HEK293 (cell line): Measurements from ENCODE around the gene PIK3C2G.

Source experiments
- TF ChIP-seq, protein P1 (sequence below): fragments of 450-650 bp; formaldehyde crosslinking; IDR thresholded peaks from 2 replicates; pipeline ENCODE4 v1.5.1; 2016; ENCODE audit warnings: missing biosample characterization, missing genetic modification characterization
- TF ChIP-seq, protein P2 (sequence below): fragments of 450-650 bp; formaldehyde crosslinking; optimal IDR thresholded peaks from 2 replicates; pipeline ENCODE3; 2016; ENCODE audit warnings: missing biosample characterization, mild to moderate bottlenecking, missing genetic modification characterization
- TF ChIP-seq, protein P3 (sequence below): fragments of 450-650 bp; formaldehyde crosslinking; IDR thresholded peaks from 2 replicates; pipeline ENCODE4 v1.5.1; 2016; ENCODE audit warnings: missing biosample characterization, missing genetic modification characterization
- TF ChIP-seq, protein P4 (sequence below): fragments of 450-650 bp; formaldehyde crosslinking; IDR thresholded peaks from 2 replicates; pipeline ENCODE4 v1.5.1; 2016; ENCODE audit warnings: missing biosample characterization, missing genetic modification characterization

DNA sequence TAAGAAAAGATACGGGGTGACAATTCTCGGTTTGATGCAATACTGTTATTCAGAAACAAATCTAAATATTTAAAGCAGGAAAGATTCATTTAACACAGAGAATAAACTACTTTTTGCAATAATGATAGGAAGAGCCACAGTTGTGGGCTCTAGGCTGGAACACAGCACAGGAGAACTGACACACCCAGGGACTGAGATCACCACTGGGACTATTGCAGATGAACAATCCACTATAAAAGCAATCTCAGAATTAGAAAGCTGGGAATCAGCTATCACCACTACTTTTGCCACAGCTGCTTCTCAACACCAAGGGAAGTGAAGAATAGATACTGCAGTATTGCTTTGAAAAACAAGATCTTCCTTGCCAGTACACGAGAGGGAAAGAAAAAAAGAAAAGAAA is 4.1 kb upstream of the PIK3C2G start:
- TF ChIP-seq, protein P1, sequence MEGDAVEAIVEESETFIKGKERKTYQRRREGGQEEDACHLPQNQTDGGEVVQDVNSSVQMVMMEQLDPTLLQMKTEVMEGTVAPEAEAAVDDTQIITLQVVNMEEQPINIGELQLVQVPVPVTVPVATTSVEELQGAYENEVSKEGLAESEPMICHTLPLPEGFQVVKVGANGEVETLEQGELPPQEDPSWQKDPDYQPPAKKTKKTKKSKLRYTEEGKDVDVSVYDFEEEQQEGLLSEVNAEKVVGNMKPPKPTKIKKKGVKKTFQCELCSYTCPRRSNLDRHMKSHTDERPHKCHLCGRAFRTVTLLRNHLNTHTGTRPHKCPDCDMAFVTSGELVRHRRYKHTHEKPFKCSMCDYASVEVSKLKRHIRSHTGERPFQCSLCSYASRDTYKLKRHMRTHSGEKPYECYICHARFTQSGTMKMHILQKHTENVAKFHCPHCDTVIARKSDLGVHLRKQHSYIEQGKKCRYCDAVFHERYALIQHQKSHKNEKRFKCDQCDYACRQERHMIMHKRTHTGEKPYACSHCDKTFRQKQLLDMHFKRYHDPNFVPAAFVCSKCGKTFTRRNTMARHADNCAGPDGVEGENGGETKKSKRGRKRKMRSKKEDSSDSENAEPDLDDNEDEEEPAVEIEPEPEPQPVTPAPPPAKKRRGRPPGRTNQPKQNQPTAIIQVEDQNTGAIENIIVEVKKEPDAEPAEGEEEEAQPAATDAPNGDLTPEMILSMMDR (tag by site-specific recombination) = no peak
- TF ChIP-seq, protein P2, sequence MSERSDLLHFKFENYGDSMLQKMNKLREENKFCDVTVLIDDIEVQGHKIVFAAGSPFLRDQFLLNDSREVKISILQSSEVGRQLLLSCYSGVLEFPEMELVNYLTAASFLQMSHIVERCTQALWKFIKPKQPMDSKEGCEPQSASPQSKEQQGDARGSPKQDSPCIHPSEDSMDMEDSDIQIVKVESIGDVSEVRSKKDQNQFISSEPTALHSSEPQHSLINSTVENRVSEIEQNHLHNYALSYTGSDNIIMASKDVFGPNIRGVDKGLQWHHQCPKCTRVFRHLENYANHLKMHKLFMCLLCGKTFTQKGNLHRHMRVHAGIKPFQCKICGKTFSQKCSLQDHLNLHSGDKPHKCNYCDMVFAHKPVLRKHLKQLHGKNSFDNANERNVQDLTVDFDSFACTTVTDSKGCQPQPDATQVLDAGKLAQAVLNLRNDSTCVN = no peak
- TF ChIP-seq, protein P3, sequence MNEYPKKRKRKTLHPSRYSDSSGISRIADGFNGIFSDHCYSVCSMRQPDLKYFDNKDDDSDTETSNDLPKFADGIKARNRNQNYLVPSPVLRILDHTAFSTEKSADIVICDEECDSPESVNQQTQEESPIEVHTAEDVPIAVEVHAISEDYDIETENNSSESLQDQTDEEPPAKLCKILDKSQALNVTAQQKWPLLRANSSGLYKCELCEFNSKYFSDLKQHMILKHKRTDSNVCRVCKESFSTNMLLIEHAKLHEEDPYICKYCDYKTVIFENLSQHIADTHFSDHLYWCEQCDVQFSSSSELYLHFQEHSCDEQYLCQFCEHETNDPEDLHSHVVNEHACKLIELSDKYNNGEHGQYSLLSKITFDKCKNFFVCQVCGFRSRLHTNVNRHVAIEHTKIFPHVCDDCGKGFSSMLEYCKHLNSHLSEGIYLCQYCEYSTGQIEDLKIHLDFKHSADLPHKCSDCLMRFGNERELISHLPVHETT (tag by site-specific recombination) = no peak
- TF ChIP-seq, protein P4, sequence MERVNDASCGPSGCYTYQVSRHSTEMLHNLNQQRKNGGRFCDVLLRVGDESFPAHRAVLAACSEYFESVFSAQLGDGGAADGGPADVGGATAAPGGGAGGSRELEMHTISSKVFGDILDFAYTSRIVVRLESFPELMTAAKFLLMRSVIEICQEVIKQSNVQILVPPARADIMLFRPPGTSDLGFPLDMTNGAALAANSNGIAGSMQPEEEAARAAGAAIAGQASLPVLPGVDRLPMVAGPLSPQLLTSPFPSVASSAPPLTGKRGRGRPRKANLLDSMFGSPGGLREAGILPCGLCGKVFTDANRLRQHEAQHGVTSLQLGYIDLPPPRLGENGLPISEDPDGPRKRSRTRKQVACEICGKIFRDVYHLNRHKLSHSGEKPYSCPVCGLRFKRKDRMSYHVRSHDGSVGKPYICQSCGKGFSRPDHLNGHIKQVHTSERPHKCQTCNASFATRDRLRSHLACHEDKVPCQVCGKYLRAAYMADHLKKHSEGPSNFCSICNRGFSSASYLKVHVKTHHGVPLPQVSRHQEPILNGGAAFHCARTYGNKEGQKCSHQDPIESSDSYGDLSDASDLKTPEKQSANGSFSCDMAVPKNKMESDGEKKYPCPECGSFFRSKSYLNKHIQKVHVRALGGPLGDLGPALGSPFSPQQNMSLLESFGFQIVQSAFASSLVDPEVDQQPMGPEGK (tag by site-specific recombination) = no peak
